Large intestine (tissue), 3 donors: ENCODE results near the gene VCX. TPM values are rescaled to one million over a fixed set of nuclear protein-coding genes. Genes with fewer than 3 reads are reported as not detected.

Experiments
- DNase-seq, 2 donors: peaks; one replicate each; pipeline versions ENCODE4 v3.0.0 to v3.0.0-alpha.2; 2013
- H3K27ac ChIP-seq: one replicate; pipeline ENCODE4 v1.5.1; 2013; ENCODE audit warnings: low read length
- H3K27me3 ChIP-seq: 2 replicates; pipeline ENCODE4 v1.6.1; 2013; ENCODE audit warnings: low read length; ENCODE audit not compliant: control insufficient read depth, insufficient read depth
- H3K36me3 ChIP-seq: 2 replicates; pipeline ENCODE4 v1.6.1; 2013; ENCODE audit warnings: low read length; ENCODE audit not compliant: control insufficient read depth, insufficient read depth
- H3K4me1 ChIP-seq: one replicate; pipeline ENCODE4 v1.6.1; 2013; ENCODE audit warnings: low read length; ENCODE audit not compliant: control insufficient read depth, insufficient read depth
- H3K4me3 ChIP-seq: one replicate; pipeline ENCODE4 v1.5.1; 2013; ENCODE audit warnings: low read length
- H3K9me3 ChIP-seq: one replicate; pipeline ENCODE4 v1.6.1; 2013; ENCODE audit warnings: mild to moderate bottlenecking, low read depth, low read length, moderate library complexity; ENCODE audit not compliant: control insufficient read depth
- WGBS: methylation state at CpG from one replicate; pipeline ENCODE4 v1.1.5; 2013; ENCODE audit warnings: low lambda C conversion rate; ENCODE audit not compliant: insufficient coverage; 5-methylcytosine and 5-hydroxymethylcytosine counted together
- polyA plus RNA-seq: library from polyadenylated mRNA; unstranded; fragments of 120-200 nt; gene quantifications from one replicate; pipeline ENCODE4 v1.2.1, GENCODE V29; 2013

The VCX gene
- polyA plus RNA-seq, 1 donor = not detected

DNA sequence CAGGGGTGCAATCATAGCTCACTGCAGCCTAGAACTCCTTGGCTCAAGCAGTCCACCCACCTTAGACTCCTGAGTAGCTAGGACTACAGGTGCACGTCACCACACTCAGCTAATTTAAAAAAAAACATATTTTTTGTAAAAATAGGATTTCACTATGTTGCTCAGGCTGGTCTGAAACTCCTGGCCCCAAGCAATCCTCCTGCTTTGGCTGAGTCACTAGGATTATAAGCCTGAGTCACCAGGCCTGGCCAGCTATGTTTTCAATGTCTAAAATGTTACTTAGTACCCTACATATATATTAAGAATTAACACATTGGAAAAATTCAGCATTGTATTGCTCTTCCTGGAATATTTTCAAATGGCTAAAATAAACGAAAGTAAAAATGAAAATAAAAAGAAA is 46.7 kb downstream of the VCX start:
- Histone ChIP-seq H3K27ac (no peak overlapping the region), H3K9me3 (no peaks in the 10 kb centered on the region), H3K4me1 (no peaks in the 10 kb centered on the region), H3K36me3 (no peaks in the 10 kb centered on the region), H3K27me3 (no peaks in the 10 kb centered on the region), H3K4me3 (no peak overlapping the region)
- no CpG with 5 or more reads among the region's 2 CpGs for WGBS
- no peak for DNase-seq

DNA sequence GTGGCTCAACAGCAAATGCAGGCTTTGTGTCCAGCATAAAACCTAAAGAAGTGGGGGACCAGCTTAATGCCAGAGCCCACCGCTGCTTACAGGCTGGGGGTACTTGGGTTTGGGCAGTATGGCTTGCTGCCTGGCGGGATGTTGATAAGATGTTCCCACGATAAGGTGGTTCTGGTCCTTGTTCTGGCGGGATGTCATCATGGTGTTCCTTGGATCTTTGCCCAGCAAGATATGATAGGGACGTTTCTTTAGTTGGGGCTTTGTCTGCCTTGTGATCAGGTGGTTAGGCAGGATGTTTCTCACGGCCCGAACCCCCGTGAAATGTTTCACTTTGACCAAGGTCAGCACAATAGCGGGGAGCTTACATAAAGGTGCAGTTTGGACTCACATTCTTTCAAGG is 49.0 kb downstream of the VCX start:
- Histone ChIP-seq H3K4me1 (no peaks in the 10 kb centered on the region), H3K36me3 (no peaks in the 10 kb centered on the region), H3K27ac (no peak overlapping the region), H3K4me3 (no peak overlapping the region), H3K27me3 (no peaks in the 10 kb centered on the region), H3K9me3 (no peaks in the 10 kb centered on the region)
- WGBS = no CpG with 5 or more reads among the region's 9 CpGs
- no peak for DNase-seq

Other genes starting within 250 kb of the VCX start
- 16.1 TPM for gene PNPLA4, start 84.2 kb downstream of the VCX start, polyA plus RNA-seq